Mesendoderm (in vitro differentiated cells): ENCODE measurements around the gene EPSTI1.
A peak's percentile ranks its signal among the peaks of the same experiment; 100 is the strongest.

ENCODE experiments used
- DNase-seq: peaks from one replicate; pipeline ENCODE4 v3.0.0; 2013
- H2AK5ac ChIP-seq: 2 replicates; pipeline ENCODE4 v1.6.1; 2013; ENCODE audit warnings: low read length, inconsistent platforms
- H2BK120ac ChIP-seq: 2 replicates; pipeline ENCODE4 v1.6.1; 2013; ENCODE audit warnings: low read depth, mild to moderate bottlenecking, low read length, moderate library complexity, mixed read lengths
- H2BK15ac ChIP-seq: replicated peaks from 2 replicates; pipeline ENCODE4 v1.6.1; 2013; ENCODE audit warnings: low read depth, mild to moderate bottlenecking, moderate library complexity
- H2BK5ac ChIP-seq: 2 replicates; pipeline ENCODE4 v1.6.1; 2013; ENCODE audit warnings: low read length, inconsistent platforms
- H3K18ac ChIP-seq: 2 replicates; pipeline ENCODE4 v1.6.1; 2013; ENCODE audit warnings: mild to moderate bottlenecking, low read length, mixed read lengths
- H3K23ac ChIP-seq: one replicate; pipeline ENCODE4 v1.6.1; 2013; ENCODE audit warnings: low read length
- H3K27ac ChIP-seq: 2 replicates; pipeline ENCODE4 v1.5.1; 2013; ENCODE audit warnings: low read depth, mild to moderate bottlenecking, inconsistent platforms, low read length, moderate library complexity
- H3K27me3 ChIP-seq: 2 replicates; pipeline ENCODE4 v1.6.1; 2013; ENCODE audit warnings: low read length, control low read depth, mild to moderate bottlenecking, inconsistent platforms; ENCODE audit not compliant: insufficient read depth, poor library complexity
- H3K36me3 ChIP-seq: 2 replicates; pipeline ENCODE4 v1.6.1; 2013; ENCODE audit warnings: low read length, inconsistent platforms; ENCODE audit not compliant: control insufficient read depth, insufficient read depth
- H3K4ac ChIP-seq: one replicate; pipeline ENCODE4 v1.6.1; 2013; ENCODE audit warnings: low read depth, mild to moderate bottlenecking, low read length, moderate library complexity
- H3K4me1 ChIP-seq: 2 replicates; pipeline ENCODE4 v1.6.1; 2013; ENCODE audit warnings: low read depth, low read length, inconsistent platforms; ENCODE audit not compliant: control insufficient read depth
- H3K4me2 ChIP-seq: 2 replicates; pipeline ENCODE4 v1.6.1; 2013; ENCODE audit warnings: low read length
- H3K4me3 ChIP-seq: 2 replicates; pipeline ENCODE4 v1.5.1; 2013; ENCODE audit warnings: mild to moderate bottlenecking, low read length
- H3K56ac ChIP-seq: one replicate; pipeline ENCODE4 v1.6.1; 2013; ENCODE audit warnings: low read length
- H3K79me1 ChIP-seq: 2 replicates; pipeline ENCODE4 v1.6.1; 2013; ENCODE audit warnings: low read length, inconsistent platforms
- H3K79me2 ChIP-seq: 2 replicates; pipeline ENCODE4 v1.6.1; 2013; ENCODE audit warnings: mild to moderate bottlenecking, low read length; ENCODE audit not compliant: control insufficient read depth, insufficient read depth
- H3K9ac ChIP-seq: 2 replicates; pipeline ENCODE4 v1.6.1; 2013; ENCODE audit warnings: low read length, inconsistent platforms
- H4K5ac ChIP-seq: one replicate; pipeline ENCODE4 v1.6.1; 2013; ENCODE audit warnings: low read length
- H4K8ac ChIP-seq: one replicate; pipeline ENCODE4 v1.6.1; 2013; ENCODE audit warnings: low read depth, mild to moderate bottlenecking, control low read depth, low read length, moderate library complexity
- WGBS: extraction: QIAGEN DNeasy Blood & Tissue Kit; methylation state at CpG from one replicate; pipeline ENCODE4 v1.1.7; 2013; ENCODE audit warnings: low lambda C conversion rate, missing lambda C conversion rate; ENCODE audit not compliant: insufficient coverage; ENCODE audit errors: extremely low coverage; 5-methylcytosine and 5-hydroxymethylcytosine counted together

EPSTI1 gene

DNA sequence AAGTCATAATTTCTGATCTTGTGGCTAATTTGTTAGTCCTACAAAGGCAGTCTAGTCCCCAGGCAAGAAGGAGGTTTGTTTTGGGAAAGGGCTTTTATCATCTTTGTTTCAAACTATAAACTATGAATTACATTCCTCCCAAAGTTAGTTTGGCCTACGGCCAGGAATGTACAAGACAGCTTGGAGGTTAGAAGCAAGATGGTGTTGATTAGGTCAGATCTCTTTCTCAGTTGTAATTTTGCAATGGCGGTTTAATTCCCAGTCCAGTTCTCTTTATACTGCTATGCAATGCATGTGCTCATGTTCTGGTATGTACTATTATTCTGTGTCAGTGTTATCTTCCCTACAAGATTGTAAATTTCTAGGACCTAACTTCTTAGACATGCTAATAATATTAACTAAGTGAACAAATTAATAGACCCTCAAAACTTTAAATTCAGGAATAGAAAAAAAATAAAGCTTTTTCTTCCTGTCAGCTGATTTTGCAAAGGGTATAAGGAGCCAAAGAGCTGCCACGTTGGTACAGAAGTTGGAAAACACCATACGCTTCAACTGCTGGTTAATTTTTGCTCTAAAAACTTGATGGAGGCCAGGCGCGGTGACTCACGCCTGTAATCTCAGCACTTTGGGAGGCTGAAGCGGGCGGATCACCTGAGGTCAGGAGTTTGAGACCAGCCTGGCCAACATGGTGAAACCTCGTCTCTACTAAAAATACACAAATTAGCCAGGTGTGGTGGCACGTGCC lies 30.1 kb upstream of the EPSTI1 start:
- Histone ChIP-seq H3K23ac (no peak overlapping the region), H3K4me3 (no peak overlapping the region), H3K4me1 (no peaks in the 10 kb centered on the region), H3K4me2 (no peak overlapping the region), H3K9ac (no peak overlapping the region), H3K4ac (no peak overlapping the region), H3K79me1 (no peaks in the 10 kb centered on the region), H3K79me2 (no peaks in the 10 kb centered on the region), H3K56ac (no peak overlapping the region), H2BK15ac (no peak overlapping the region), H3K27me3 (no peaks in the 10 kb centered on the region), H4K5ac (no peak overlapping the region), H3K18ac (no peak overlapping the region), H3K27ac (no peak overlapping the region), H2AK5ac (no peak overlapping the region), H2BK5ac (no peak overlapping the region), H4K8ac (no peak overlapping the region), H2BK120ac (no peak overlapping the region), H3K36me3 (no peaks in the 10 kb centered on the region)
- DNase-seq, result no peak
- no CpG with 5 or more reads among the region's 11 CpGs for WGBS

DNA sequence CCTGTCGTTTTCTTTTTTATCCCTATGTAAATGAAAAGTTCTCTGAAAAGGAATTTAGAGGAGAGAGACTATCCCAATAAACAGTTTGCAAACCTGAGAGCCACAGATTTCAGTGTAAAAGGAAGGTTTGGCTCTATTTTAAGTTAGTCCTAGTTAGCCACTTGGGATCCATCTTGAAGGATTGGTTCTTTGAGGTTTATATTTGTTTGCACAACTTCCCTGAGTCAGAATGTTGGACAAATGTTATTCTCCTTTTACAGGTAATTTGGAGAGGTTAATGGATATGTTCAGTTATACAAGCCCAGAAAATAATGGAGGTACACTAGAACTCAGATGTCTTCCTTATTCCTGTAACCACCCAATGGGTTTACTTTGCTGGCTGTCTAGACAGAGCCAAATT lies 28.8 kb upstream of the EPSTI1 start:
- Histone ChIP-seq H2BK5ac (no peak overlapping the region), H3K79me1 (no peaks in the 10 kb centered on the region), H2BK15ac (no peak overlapping the region), H2AK5ac (no peak overlapping the region), H3K27me3 (no peaks in the 10 kb centered on the region), H4K8ac (no peak overlapping the region), H3K18ac (no peak overlapping the region), H3K4me2 (no peak overlapping the region), H3K4me1 (no peaks in the 10 kb centered on the region), H3K56ac (no peak overlapping the region), H4K5ac (no peak overlapping the region), H2BK120ac (no peak overlapping the region), H3K79me2 (no peaks in the 10 kb centered on the region), H3K4ac (no peak overlapping the region), H3K27ac (no peak overlapping the region), H3K36me3 (no peaks in the 10 kb centered on the region), H3K9ac (no peak overlapping the region), H3K23ac (no peak overlapping the region), H3K4me3 (no peak overlapping the region)
- WGBS, result no CpG with 5 or more reads among the region's 1 CpG
- no peak for DNase-seq

DNA sequence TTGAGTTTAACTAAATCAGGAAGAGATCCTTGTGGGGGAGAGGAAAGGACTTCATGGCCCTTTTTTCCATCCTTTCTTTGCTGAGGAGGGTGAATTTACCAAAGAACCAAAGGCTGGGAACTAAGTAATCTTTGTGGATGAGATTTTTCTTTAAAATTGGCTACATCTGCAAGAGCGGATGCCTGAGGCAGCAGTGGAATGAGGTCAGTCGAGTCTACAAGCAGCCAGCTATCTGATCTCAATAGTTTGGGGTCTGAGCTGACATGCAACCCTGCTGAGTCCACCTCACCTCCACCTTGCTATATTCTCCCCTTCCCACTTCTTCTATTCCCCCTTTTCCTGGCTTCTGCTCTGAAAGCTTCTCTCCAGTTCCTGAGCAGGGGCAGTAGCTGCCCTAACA lies 27.8 kb upstream of the EPSTI1 start:
- Histone ChIP-seq H3K4me2 (no peak overlapping the region), H2BK15ac (no peak overlapping the region), H3K56ac (peak overlapping the region; percentile 49), H3K9ac (no peak overlapping the region), H3K27ac (no peak overlapping the region), H3K79me1 (no peaks in the 10 kb centered on the region), H2BK120ac (peak overlapping the region; percentile 1), H4K8ac (no peak overlapping the region), H3K36me3 (no peaks in the 10 kb centered on the region), H3K4me3 (no peak overlapping the region), H3K27me3 (no peaks in the 10 kb centered on the region), H3K23ac (no peak overlapping the region), H3K4me1 (no peaks in the 10 kb centered on the region), H3K79me2 (no peaks in the 10 kb centered on the region), H3K4ac (no peak overlapping the region), H2BK5ac (no peak overlapping the region), H2AK5ac (no peak overlapping the region), H4K5ac (no peak overlapping the region), H3K18ac (no peak overlapping the region)
- no CpG with 5 or more reads among the region's 2 CpGs for WGBS
- peak; percentile 50 for DNase-seq

DNA sequence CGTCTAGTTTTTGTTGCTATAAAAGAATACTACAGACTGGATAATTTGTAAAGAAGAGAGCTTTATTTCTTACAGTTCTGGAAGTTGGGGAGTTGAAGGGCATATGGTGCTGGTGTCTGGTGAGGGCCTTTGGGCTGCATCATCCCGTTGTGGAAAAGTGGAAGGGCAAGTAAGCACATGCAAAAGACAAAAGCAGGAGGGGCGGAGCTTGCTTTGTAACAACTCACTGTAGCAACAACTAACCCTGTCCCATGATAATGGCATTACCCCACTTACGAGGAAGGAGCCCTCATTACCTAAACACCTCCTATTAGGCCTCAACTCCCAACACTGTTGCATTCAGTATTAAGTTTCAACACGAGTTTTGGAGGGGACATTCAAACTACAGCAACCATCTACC lies 24.2 kb upstream of the EPSTI1 start:
- H3K23ac ChIP-seq, result no peak overlapping the region
- H3K56ac ChIP-seq, result no peak overlapping the region
- H2BK5ac ChIP-seq, result no peak overlapping the region
- no peak overlapping the region for H2AK5ac ChIP-seq
- no peak overlapping the region for H3K4ac ChIP-seq
- no peak overlapping the region for H2BK15ac ChIP-seq
- H3K79me1 ChIP-seq, result no peaks in the 10 kb centered on the region
- H3K4me3 ChIP-seq, result no peak overlapping the region
- H3K9ac ChIP-seq, result no peak overlapping the region
- H3K4me1 ChIP-seq, result no peaks in the 10 kb centered on the region
- no peak overlapping the region for H3K18ac ChIP-seq
- H4K8ac ChIP-seq, result no peak overlapping the region
- H3K27me3 ChIP-seq, result no peaks in the 10 kb centered on the region
- WGBS, result no CpG with 5 or more reads among the region's 5 CpGs
- no peak for DNase-seq
- no peaks in the 10 kb centered on the region for H3K36me3 ChIP-seq
- H3K79me2 ChIP-seq, result no peaks in the 10 kb centered on the region
- H3K4me2 ChIP-seq, result no peak overlapping the region
- no peak overlapping the region for H3K27ac ChIP-seq
- H4K5ac ChIP-seq, result no peak overlapping the region
- H2BK120ac ChIP-seq, result no peak overlapping the region

DNA sequence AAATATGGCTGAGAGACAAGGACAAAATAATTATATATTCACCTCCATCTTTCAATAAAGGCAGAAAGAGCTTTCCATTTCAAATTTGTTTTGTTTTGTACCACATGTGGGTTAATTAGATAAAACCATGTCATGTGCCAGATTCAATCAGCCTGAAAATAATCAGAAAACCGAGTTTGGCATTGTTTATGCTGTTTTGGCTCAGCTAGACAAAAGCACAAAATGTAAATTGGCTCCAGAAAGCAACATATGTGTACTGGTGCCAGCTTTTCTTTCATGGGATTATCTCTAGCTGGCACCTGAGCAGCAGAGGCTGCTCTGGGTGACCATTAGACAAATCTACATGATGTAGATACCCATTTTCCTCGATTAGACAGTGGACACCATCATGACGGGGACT lies 22.1 kb upstream of the EPSTI1 start:
- Histone ChIP-seq H2BK5ac (no peak overlapping the region), H3K18ac (no peak overlapping the region), H3K4me3 (no peak overlapping the region), H3K27me3 (no peaks in the 10 kb centered on the region), H4K5ac (no peak overlapping the region), H3K23ac (no peak overlapping the region), H3K79me1 (no peaks in the 10 kb centered on the region), H3K4me1 (no peaks in the 10 kb centered on the region), H3K4me2 (no peak overlapping the region), H3K4ac (no peak overlapping the region), H3K36me3 (no peaks in the 10 kb centered on the region), H3K9ac (no peak overlapping the region), H2BK120ac (no peak overlapping the region), H3K56ac (no peak overlapping the region), H4K8ac (no peak overlapping the region), H3K27ac (no peak overlapping the region), H2BK15ac (no peak overlapping the region), H3K79me2 (no peaks in the 10 kb centered on the region), H2AK5ac (peak overlapping the region; percentile 43)
- WGBS, result no CpG with 5 or more reads among the region's 3 CpGs
- DNase-seq, result no peak

DNA sequence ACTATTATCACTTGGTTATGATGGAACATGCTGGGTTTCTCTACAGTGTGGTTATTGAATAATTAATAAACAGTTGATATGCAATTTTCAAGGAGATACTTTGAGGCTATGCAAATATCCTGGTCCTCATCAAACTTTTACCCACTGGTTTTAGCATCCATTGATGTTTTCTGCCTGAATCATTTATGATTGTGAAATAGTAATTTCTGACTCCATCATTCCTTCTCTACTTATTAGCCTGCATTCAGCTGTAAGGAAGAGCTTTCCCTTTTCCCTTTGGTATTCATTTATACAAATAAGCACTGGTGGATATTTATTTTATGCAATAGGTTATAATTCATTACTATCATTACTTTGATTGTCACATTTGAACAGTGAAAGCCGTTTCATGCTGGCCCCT lies 17.5 kb upstream of the EPSTI1 start:
- H3K18ac ChIP-seq, result no peak overlapping the region
- no peak overlapping the region for H3K9ac ChIP-seq
- H4K5ac ChIP-seq, result no peak overlapping the region
- no peak overlapping the region for H3K23ac ChIP-seq
- no peak overlapping the region for H2BK120ac ChIP-seq
- no peak overlapping the region for H3K56ac ChIP-seq
- no peak overlapping the region for H4K8ac ChIP-seq
- H3K27ac ChIP-seq, result no peak overlapping the region
- no peak for DNase-seq
- H3K4me2 ChIP-seq, result no peak overlapping the region
- H2AK5ac ChIP-seq, result no peak overlapping the region
- H3K4ac ChIP-seq, result no peak overlapping the region
- no peak overlapping the region for H2BK5ac ChIP-seq
- H3K79me1 ChIP-seq, result no peaks in the 10 kb centered on the region
- H2BK15ac ChIP-seq, result no peak overlapping the region
- no CpG with 5 or more reads among the region's 1 CpG for WGBS
- H3K27me3 ChIP-seq, result no peaks in the 10 kb centered on the region
- no peak overlapping the region for H3K4me3 ChIP-seq
- no peaks in the 10 kb centered on the region for H3K4me1 ChIP-seq
- H3K36me3 ChIP-seq, result no peaks in the 10 kb centered on the region
- H3K79me2 ChIP-seq, result no peaks in the 10 kb centered on the region
